ENCODE results near the gene TNFRSF14. TPM values are rescaled to one million over a fixed set of nuclear protein-coding genes. Genes with fewer than 3 reads are reported as not detected.

Gene TNFRSF14
- total and polyA plus RNA-seq, 9 of the 15 experiments (the other 6 are each of a cell fraction or from before 2014, with no cell fraction given): 0.11 to 2.3 (median 0.68) TPM; not detected in 2

- TF ChIP-seq E2F6 (IDR thresholded peaks at IDR 0.05; ENCODE audit: borderline replicate concordance in 1 of 2, extremely low read depth in 1 of 2, insufficient read depth in 1 of 2, insufficient read length in 1 of 2, low read depth in 1 of 2, low read length in 1 of 2, poor library complexity in 1 of 2, severe bottlenecking in 1 of 2) (peak; percentile 64 to 76), ZNF175 (CRISPR knock-in tag; IDR thresholded peaks at IDR 0.05; ENCODE audit: low read depth) (0 out of 2 replicates have a peak, but pooled peaks have one; percentile 16), CXXC5 (CRISPR knock-in tag; IDR thresholded peaks at IDR 0.05) (peak; percentile 44), ZBTB17 (CRISPR knock-in tag; IDR thresholded peaks at IDR 0.05) (peak; percentile 54), MEF2D (tag; conservative IDR thresholded peaks at IDR 0.05; ENCODE audit: low read depth) (no peak), L3MBTL2 (IDR thresholded peaks at IDR 0.05) (peak; percentile 88)
- TF ChIP-seq, protein P1, sequence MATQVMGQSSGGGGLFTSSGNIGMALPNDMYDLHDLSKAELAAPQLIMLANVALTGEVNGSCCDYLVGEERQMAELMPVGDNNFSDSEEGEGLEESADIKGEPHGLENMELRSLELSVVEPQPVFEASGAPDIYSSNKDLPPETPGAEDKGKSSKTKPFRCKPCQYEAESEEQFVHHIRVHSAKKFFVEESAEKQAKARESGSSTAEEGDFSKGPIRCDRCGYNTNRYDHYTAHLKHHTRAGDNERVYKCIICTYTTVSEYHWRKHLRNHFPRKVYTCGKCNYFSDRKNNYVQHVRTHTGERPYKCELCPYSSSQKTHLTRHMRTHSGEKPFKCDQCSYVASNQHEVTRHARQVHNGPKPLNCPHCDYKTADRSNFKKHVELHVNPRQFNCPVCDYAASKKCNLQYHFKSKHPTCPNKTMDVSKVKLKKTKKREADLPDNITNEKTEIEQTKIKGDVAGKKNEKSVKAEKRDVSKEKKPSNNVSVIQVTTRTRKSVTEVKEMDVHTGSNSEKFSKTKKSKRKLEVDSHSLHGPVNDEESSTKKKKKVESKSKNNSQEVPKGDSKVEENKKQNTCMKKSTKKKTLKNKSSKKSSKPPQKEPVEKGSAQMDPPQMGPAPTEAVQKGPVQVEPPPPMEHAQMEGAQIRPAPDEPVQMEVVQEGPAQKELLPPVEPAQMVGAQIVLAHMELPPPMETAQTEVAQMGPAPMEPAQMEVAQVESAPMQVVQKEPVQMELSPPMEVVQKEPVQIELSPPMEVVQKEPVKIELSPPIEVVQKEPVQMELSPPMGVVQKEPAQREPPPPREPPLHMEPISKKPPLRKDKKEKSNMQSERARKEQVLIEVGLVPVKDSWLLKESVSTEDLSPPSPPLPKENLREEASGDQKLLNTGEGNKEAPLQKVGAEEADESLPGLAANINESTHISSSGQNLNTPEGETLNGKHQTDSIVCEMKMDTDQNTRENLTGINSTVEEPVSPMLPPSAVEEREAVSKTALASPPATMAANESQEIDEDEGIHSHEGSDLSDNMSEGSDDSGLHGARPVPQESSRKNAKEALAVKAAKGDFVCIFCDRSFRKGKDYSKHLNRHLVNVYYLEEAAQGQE (IDR thresholded peaks at IDR 0.05; ENCODE audit: borderline replicate concordance): no peak; the same call in 1 of the 2 replicates
- TF ChIP-seq, protein P1 (CRISPR knock-in tag; IDR thresholded peaks at IDR 0.05; ENCODE audit: low read depth): peak; percentile 36; the same call in 1 of the 2 replicates
Measured at GRCh38 chr1:2555634-2556276, 416 bp upstream of the TNFRSF14 start (continued).
